HG02938 (cell line): ENCODE results near the gene BLCAP.

Experiments used
- ATAC-seq: cut with Tn5 transposase; IDR thresholded peaks from one replicate; pipeline ENCODE4 v1.9.1; 2021; ENCODE audit warnings: mild to moderate bottlenecking, moderate library complexity; ENCODE audit not compliant: unreplicated experiment

The BLCAP gene

GRCh38 chr20:37518059-37518458 lies 9.6 kb downstream of the BLCAP start:
- ATAC-seq: no peak

- no peak for ATAC-seq
These were observed 10.6 kb downstream of the BLCAP start for GRCh38 chr20:37516811-37517750.

- ATAC-seq: no peak
These were observed 11.8 kb downstream of the BLCAP start for GRCh38 chr20:37515876-37516275.

GRCh38 chr20:37513779-37514359 lies 13.8 kb downstream of the BLCAP start:
- ATAC-seq: no peak

GRCh38 chr20:37511610-37512275 lies 15.9 kb downstream of the BLCAP start:
- ATAC-seq: no peak

GRCh38 chr20:37510226-37510625 lies 17.4 kb downstream of the BLCAP start:
- no peak for ATAC-seq

- ATAC-seq: no peak
These were observed 21.4 kb downstream of the BLCAP start for GRCh38 chr20:37506152-37506725.

- no peak for ATAC-seq
These were observed 22.2 kb downstream of the BLCAP start for GRCh38 chr20:37505263-37506151.

- no peak for ATAC-seq
These were observed 23.1 kb downstream of the BLCAP start for GRCh38 chr20:37504404-37505096.

GRCh38 chr20:37503256-37503927 lies 24.3 kb downstream of the BLCAP start:
- ATAC-seq: no peak

- no peak for ATAC-seq
These were observed 25.0 kb downstream of the BLCAP start for GRCh38 chr20:37502654-37503053.

- ATAC-seq: no peak
These were observed 25.7 kb downstream of the BLCAP start for GRCh38 chr20:37501940-37502339.

GRCh38 chr20:37500311-37500710 lies 27.4 kb downstream of the BLCAP start:
- no peak for ATAC-seq

GRCh38 chr20:37498066-37498665 lies 29.5 kb downstream of the BLCAP start:
- no peak for ATAC-seq

GRCh38 chr20:37494796-37495195 lies 32.9 kb downstream of the BLCAP start:
- ATAC-seq: no peak

- no peak for ATAC-seq
These were observed 33.4 kb downstream of the BLCAP start for GRCh38 chr20:37494301-37494700.

GRCh38 chr20:37492945-37493344 lies 34.7 kb downstream of the BLCAP start:
- ATAC-seq: no peak

GRCh38 chr20:37492096-37492625 lies 35.5 kb downstream of the BLCAP start:
- no peak for ATAC-seq
